ENCODE measurements around the gene GLRX5.
"Not testable (repeated sequence)": the region's sequence is repeated elsewhere in the genome, so short reads cannot be mapped to it uniquely, and the experiment has no call there.

GLRX5 gene

DNA sequence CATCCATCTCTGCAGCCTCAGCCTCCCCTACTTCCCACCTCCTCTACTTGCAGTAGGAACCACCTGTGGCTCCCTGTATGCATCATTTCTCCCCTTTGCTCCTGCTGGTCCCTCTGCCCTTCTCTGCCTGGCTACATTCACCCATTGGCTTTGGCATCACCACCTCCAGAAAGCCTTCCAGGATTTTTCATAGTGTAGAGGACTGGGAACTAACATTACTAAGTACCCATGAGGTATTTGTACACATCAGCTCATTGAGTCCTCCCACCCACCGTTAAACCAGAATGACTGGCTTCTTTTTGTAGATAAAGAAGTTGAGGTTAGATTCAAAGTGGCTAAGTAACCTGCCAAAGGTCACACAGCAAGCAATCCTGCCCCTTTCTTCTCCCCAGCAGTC, 35.5 kb upstream of the GLRX5 start:
- DNase-seq = peak; percentile 74

DNA sequence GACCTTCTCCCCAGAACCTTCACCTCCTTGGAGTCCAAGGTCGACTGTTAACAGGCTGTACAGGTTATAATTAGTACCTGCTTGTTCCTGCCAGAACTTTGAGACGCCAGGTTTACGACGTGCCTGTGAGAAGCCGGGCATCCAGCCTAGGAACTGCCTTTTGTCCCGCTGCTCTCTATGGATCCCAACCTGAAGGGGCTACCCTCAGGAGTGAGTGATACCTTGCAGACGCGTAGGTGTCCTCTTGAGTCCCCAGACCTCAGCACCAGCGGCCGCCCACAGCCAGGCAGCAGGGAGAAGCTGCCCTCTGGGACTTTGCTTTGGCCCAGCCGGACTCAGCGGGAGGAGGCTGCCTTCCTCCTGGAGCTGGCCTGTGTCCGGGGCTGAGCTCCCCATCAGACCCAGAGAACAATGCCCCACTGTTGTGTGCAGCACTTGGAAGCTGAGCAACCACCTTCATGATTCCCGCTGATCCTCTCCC, 34.6 kb upstream of the GLRX5 start:
- DNase-seq = no peak

DNA sequence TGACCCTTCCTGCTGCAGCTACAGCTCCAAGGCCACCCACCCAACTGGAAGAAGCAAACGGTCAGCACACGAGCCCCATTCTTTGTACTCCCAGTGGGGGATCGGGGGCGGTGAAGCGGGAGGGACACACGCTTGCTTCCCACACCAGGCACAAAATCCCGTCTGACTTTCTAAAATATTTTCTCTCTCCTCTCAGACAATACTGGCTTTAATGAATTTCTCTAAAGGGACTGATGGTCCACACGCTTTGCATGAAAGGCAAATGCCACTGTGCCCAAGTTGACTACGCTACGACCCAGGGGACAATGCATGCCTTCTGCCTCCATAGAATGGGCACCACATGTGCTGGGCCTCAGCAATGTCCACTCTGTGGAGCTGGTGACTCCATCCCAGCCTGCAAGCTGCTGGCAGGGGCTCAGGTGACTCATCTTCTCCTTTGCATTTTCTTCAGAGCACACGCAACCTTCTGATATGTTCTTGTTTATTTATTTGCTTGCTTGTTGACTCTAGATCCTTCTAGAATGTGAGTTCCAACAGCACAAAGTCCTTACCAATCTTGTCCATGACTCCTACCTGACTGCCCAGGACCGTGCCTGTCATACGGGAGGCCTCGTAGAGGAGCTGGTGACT, 34.0 kb upstream of the GLRX5 start:
- DNase-seq = no peak

DNA sequence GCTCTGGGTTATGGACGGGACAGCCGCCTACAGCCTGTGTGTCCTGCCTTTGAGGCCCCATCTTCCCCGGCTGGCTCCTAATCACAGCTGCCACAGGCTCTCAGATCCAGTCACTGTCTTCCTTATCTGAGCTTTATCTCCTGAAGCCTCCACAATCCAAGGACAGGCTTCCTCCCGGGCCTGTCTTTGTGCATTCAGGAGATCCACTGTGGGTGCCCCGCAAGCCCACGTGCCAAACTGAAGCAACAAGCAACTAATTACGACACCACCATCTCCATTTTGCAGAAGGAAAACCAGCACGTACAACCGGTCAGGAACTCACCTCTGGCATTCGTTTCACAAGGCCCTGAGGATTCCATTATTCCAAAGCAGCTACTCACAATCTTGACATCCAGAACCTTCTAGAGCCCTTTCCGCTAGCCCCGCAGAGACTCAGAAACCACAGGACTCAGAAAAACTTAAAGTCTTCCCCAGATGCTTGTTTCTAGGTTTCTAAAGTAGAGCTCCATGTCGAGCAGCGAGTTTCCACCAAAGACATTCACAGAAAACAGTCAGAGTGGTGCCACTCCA, 32.4 kb upstream of the GLRX5 start:
- no peak for DNase-seq

DNA sequence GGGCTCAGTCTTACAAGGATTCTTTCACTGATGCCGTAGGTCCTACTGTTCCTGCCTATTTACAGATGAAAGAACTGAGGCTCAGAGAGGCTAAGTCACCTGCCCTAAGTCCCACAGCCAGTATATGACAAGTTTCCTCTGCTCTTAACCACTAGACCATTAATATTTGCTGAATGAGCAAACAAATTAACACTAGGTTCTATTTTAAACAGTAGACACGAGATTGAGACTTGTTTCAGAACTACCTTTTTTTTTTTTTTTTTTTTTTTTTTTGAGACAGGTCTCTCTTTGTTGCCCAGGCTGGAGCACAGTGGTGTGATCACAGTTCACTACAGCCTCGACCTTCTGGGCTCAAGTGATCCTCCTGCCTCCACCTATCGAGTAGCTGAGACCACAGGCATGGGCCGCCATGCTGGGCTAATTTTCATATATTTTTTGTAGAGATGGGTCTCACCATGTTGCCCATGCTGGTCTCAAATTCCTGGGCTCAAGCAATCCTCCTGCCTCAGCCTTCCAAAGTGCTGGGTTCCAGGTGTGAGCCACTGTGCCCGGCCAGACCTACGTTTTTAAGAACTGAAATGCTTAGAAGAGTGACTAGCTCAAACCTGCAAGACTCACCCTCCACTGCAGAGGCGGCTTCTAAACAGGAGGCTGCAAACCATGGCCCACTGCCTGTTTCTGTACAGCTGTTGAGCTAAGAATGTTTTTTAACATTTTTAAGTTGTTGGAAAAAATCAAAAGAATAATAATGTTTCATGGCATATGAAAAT, 31.3 kb upstream of the GLRX5 start:
- DNase-seq = no peak

DNA sequence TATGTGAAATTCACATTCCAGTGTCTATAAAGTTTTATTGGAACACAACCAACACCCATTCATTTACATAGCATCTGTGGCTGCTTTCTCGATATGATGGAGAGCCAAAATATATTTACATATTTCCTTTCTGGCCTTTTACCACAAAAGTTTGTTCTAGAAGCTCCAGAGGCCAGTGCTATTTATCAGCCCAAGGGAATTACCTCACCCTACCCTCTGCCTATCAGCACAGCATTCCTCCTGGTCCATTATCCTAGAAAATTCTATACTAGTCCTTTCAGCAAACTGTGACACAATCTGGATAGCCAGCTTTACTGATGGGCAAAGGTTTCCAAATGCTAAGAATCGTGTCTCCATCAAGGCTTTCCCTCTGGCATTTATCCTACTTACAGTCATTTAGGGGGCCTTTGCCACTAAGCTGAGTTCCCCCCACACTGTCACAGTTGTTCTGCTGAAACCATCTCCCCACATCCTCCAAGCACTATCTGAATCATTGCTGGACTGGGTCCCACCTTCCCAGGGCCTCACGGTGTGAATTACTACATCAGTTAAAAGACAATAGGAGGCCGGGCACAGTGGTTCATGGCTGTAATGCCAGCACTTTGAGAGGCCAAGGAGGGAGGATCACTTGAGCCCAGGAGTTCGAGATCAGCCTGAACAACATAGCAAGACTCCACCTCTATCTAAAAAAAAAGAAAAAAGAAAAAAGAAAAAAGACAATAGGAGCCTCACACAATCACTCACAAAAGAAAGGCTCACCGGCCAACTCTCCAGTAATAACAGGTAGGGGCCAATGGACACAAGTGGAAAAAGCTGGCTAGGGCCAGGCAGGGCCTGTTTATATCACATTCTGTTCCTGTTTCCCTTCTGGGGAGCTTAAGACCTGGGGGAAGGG, 30.5 kb upstream of the GLRX5 start:
- no peak for DNase-seq

DNA sequence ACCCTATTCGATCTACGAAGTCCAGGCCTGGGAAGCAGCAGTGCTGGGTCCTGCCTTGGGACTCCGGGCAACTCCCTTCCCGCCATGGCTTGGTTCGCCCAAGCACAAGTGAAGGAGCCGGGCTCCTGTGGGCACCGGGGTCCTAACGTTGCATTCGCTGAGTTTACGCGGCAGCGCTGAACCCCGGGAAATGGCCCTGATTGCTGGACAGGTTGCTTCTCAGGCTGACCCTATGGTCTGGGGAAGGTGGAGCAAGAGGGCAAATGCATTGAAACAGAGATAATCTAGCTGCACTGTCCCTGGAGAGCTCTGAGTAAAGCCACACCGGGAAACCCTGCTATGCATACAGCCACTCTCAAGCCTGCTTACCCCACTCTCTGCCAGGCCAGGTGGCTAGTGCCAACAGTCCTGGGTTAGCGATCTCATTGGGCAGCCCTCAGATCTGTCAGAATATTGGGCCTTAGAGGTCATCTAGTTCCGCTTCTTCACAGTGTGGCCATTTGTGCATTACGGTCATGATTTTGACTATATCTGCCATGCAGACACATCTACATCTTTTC, 29.7 kb upstream of the GLRX5 start:
- DNase-seq = no peak

DNA sequence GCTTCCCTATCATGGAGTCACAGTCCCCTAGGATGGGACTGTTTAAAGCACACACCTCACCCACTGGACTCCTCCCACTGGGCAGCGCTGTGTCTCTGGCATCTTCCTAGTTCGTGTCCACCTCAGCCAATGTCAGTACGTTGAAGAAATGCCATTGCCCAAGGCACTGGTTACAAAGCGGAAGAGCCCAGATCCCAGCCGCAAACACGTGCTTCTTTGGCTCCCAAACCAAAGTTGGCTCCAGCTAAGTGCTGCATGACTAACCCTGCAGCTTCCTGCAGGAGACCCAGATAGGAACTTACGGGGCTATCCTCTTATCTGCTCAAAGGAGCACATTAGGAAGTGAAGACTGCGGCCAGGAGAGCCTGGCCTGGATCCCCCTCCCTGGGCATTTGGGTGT, 27.7 kb upstream of the GLRX5 start:
- peak; percentile 84 for DNase-seq

DNA sequence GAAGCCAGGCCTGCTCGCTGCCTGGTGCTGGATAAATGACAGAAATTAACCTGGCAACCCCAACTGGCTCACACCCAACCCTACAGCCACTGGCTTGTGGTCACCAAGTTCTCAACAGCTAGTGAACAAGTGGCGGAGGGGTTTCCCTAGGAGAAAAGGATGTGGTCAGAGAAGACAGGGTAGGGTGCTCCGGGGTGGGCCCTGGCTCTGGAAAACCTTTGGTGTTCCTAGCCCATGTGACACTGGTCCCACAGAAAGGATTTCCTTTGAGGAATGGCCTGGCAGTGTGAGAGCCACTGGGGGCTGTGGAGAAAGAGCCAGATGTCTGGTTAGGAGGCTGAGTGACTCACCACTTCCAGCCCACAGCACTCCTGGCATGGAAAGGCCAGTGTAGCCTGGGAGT, 27.1 kb upstream of the GLRX5 start:
- DNase-seq = peak; percentile 74

DNA sequence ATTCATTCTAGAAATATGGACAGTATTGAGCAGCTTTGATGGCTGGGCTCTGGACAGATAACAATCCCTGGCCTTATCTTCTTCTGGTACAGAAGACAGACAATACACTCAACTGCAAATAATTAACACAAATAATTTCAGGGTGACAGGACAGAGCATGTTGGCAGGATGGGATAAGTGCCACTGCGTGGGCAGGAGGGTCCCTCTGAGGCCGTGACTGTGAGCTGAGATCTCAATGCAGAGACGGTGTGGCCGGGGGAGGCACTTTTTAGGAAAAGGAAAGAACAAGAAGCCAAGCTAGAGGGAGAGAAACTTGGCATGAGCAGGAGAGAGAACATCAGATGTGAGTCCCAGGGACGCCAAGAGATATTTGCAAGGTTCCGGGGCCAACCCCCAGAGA, 26.5 kb upstream of the GLRX5 start:
- DNase-seq = no peak

DNA sequence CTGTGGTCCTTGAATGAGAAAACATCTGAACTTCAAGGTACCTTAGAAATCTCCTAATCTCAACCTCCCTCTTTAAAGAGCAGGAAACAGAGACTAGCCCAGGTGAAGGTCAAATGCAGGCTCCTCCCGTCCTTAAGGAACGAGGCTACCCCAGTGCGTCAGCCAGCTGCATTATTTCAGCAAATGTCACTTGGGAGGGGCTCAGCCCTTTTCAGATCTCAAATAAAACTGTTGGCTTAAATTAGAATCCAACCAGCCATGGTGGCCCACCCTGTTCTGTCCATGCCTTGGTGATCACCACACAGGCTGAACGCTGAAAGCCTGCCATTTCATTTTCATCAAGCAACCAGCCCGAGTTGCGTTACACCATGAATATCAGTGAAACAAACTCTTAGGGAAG, 25.4 kb upstream of the GLRX5 start:
- no peak for DNase-seq

DNA sequence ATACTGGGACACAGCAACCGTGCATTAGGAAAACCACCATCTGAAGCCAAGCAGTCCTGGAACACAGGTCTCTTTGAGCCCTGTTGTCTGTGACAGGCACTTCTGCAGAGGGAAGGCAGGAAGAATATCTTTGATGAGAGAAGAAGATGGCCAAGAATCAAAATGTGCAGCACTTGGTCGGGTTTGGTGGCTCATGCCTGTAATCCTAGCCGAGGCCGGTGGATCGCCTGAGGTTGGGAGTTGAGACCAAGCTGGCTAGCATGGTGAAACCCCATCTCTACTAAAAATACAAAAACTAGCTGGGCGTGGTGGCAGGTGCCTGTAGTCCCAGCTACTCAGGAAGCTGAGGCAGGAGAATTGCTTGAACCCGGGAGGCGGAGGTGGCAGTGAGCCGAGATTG, 24.5 kb upstream of the GLRX5 start:
- not testable (repeated sequence) for DNase-seq

DNA sequence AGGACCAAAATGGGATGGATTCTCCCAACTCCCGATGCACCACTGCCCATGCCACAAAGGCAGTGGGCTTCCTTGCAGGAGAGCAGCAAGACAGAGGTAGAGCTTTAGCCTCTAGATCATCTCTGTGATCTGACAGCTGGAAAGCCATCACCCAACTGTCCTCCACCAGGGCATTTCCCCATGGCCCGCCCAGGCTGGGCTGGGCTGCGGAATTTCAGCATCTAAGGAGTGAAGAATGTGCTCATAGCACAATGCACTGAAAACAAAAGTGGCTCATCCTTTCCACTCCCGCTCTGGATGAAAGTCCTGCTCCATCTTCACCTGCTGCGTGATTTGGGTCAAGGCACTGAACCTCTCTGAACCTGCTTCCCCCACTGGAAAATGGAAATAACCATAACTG, 24.0 kb upstream of the GLRX5 start:
- DNase-seq = no peak

DNA sequence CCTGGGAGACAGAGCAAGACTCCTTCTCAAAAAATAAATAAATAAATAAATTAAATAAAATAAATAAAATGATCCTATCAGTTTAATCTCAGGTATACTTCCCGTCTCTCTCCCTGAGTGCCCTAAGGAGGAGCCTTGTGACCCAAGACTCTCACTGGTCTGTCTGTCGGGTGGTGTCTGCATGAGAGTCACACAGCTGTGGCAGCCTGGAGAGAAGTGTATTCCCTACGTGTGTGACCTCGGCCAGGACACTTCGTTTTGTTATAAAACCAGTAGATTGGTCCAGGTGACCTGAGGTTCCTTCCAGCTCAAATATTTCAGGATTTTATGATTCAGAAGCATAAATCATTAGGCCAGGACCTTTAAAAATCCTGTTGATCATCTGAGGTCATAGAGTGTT, 23.2 kb upstream of the GLRX5 start:
- no peak for DNase-seq

DNA sequence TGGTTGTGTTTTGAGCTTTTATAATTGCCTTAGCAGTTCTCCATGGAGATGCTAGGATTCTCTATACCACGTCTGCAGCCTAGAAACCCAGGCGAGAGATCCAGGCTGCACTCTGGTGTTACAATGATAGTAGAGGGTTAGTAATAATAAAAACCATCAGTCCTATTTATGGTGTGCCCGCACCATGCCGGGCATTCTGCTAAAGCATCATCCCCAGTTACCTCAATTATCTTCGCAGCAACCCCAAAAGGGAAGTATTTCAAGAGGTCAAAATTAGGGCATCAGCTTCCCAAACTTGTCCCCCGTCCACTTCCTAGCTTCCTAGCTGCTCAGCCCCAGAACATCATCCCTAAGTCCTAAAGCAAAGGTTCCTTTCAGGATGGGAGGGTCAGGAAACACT, 21.6 kb upstream of the GLRX5 start:
- no peak for DNase-seq

DNA sequence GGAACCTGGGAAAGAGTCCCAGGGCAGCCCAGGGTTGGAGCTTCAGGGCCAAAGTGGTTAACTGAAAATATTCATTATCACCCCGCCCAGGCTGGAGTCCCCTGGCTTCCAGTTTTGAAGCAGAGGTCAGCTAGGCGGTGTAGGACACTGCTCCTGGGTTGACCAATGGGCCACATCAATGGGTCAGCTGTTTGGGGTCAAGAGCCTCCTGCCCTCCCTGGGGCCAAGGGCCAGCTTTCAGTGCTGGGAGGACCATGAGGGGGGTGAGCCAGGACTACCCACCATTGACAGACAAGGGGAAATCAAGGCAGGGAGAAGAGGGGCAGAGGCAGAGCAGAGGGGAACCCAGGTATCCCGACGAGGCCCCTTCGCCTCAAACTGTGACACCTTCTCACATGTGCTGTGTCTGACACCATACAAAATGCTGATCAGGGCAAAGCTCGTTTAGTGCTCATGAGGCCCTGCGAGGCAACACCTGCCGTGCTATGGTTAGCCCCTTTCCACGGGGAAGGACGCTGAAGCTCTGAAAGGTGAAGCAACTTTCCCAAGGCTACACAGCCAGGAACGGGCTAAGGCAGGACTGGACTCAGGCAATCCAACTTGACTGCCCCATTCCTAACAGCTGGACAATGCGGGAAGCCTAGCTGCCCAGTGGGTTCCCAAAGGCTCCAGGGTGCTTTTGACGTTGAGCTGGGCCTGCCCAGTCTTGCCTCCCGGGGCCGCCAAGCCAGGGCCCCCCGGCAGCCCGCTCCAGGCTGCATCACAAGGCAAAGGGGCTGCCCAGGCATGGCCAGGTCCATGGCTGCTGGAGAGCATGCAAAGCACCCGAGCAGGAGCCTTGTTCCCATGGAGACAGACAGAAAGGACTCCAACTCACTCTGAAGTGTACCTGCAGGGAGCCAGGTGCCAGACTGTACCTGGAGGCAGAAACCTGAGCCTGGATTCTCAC, 20.4 kb upstream of the GLRX5 start:
- no peak for DNase-seq

DNA sequence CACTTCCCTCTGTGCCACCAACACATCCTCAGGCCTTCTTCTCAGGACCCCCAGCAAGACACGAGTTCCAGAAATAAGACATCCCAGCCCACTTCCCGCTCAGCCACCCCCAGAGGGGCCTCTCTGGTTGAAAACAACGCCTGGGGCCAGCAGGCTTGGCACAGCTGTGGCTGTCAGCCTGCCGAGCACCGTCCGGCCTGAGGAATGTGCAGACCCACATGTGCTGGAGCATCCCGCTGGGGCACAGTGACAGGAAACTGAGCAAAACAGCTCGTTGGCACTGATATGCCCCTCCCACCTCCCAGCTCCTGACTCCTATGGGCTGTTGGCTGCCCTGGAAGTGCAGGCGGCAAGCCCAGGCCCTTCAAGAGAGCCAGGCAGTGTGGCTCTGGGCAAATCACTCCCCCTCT, 19.8 kb upstream of the GLRX5 start:
- DNase-seq = no peak

DNA sequence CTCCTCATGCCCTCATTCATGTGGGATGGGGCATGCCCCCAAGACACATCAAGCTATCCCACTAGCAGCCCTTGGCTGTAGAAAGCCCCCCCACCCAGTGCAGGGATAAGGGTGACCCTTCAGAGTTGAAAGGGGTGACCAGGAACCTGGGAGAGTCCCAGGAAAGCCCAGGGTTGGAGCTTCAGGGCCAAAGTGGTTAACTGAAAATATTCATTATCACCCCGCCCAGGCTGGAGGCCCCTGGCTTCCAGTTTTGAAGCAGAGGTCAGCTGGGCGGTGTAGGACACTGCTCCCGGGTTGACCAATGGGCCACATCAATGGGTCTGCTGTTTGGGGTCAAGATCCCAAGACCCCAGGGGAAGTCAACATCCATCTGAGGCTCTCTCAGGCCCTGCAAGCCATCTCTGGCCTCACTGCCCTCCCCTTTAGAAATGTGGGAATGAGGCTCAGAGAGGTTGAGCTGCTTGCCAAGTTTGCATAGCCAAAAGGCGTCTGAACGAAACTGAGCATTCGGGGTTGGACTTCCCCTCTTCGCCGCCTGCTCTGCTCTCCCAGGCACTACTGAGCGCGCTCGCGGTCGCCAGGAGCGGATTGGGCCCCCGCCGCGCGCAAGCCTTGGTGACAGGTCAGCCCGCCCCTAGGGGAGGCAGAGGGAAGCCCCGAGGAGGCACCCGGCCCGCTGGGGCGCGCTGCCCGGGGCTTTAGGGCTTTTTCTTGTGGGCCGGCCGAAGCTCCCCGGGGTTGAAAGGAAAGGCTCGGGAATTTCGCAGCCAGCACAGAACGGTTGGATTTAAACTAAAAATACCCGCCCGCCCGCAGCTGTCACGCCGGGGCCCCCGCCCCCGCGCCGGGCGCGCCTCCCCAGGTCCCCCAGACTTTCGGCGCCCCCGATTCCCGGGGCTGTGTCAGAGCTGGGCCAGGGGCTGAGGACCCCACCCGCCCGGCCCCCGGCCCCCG, 19.0 kb upstream of the GLRX5 start:
- peak; percentile 88 for DNase-seq

DNA sequence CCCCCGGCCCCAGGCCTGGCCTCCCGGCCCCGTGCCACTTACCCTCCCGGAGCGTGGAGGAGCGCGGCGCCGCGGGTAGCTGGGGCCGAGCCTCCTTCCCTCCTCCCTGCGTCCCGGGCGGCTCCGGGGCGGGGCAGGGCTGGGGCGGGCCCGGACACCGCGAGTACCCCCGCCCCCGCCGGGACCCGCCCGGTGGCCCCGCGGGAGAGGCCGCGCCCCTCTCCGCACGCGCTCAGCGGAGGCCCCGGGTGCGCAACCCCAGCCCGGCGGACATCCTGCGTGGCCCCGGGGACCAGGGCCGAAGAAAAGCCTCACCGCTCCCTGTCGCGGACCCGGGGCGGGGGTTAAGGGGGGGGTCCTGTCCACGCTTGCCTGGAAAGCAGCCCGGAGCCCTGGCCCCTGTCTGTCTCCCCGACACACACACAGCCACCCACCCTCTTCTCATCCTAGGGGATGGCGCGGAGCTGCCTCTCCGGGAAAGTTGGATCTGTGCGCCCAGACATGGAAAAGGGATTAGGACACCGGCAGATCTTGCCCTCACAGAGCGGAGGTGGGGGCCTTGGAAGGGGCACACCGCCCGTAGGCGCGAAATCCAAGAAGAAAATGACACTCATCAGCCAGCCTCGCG, 18.2 kb upstream of the GLRX5 start, which contains the start of gene SYNE3:
Gene SYNE3 (minus strand): TSS at position 97 of the 628 bp plus-strand sequence. CDS start 40,829 bp downstream, outside the sequence.
- DNase-seq = peak; percentile 70
